Fibroblast of pulmonary artery (primary cell): ENCODE data around the gene PCDH1.

Experiments
- DNase-seq: peaks from one replicate; pipeline ENCODE4 v3.0.0-alpha.2; 2010; ENCODE audit warnings: low read depth
- H3K4me3 ChIP-seq: replicated peaks from 2 replicates; pipeline ENCODE4 v1.5.1; 2011; ENCODE audit warnings: low read depth, mild to moderate bottlenecking, control low read depth, low read length, moderate library complexity
- CTCF ChIP-seq: IDR thresholded peaks from 2 replicates; pipeline ENCODE4 v1.5.1; 2011; ENCODE audit warnings: mild to moderate bottlenecking, control low read depth, low read length, inconsistent platforms; ENCODE audit errors: missing control alignments

The PCDH1 gene

GRCh38 chr5:141871870-141872269 is 6.3 kb downstream of the PCDH1 start:
- DNase-seq: no peak
- no peak for TF ChIP-seq CTCF
- no peak overlapping the region for H3K4me3 ChIP-seq

- no peak for DNase-seq
- H3K4me3 ChIP-seq: no peak overlapping the region
- no peak for TF ChIP-seq CTCF
Observed at GRCh38 chr5:141870871-141871270, 7.3 kb downstream of the PCDH1 start.

- TF ChIP-seq CTCF: no peak
- H3K4me3 ChIP-seq: no peak overlapping the region
- no peak for DNase-seq
Observed at GRCh38 chr5:141870228-141870627, 8.0 kb downstream of the PCDH1 start.

- no peak for DNase-seq
- no peak for TF ChIP-seq CTCF
- no peak overlapping the region for H3K4me3 ChIP-seq
Observed at GRCh38 chr5:141869514-141869913, 8.7 kb downstream of the PCDH1 start.

GRCh38 chr5:141869040-141869439 is 9.2 kb downstream of the PCDH1 start:
- TF ChIP-seq CTCF: no peak
- no peak for DNase-seq
- H3K4me3 ChIP-seq: no peak overlapping the region

- DNase-seq: no peak
- no peak for TF ChIP-seq CTCF
- H3K4me3 ChIP-seq: no peak overlapping the region
Observed at GRCh38 chr5:141868541-141868940, 9.7 kb downstream of the PCDH1 start.

GRCh38 chr5:141867651-141868050 is 10.6 kb downstream of the PCDH1 start:
- DNase-seq: no peak
- no peak overlapping the region for H3K4me3 ChIP-seq
- no peak for TF ChIP-seq CTCF
